ENCODE measurements around the gene CGRRF1. TPM values are rescaled to one million over a fixed set of nuclear protein-coding genes. Genes with fewer than 3 reads are reported as not detected.

CGRRF1 gene
- total and polyA plus RNA-seq, 7 donors, result 11.6 to 52.8 (median 21.5) TPM

- no peak for TF ChIP-seq POLR2AphosphoS5 (IDR thresholded peaks at IDR 0.05)
- no peak for TF ChIP-seq EP300 (IDR thresholded peaks at IDR 0.05)
- no peak for TF ChIP-seq CTCF (IDR thresholded peaks at IDR 0.05)
- TF ChIP-seq POLR2A (IDR thresholded peaks at IDR 0.05), result no peak
- Histone ChIP-seq H3K4me3 (no peak overlapping the region), H3K36me3 (peaks cover 0 to 24% (median 3%) of the 10 kb centered on the region in 4 donors), H3K27me3 (no peaks in the 10 kb centered on the region), H3K9me3 (no peaks in the 10 kb centered on the region), H3K4me1 (no peaks in the 10 kb centered on the region), H3K27ac (no peak overlapping the region)
- intact Hi-C loops (cut with DNase I), result no loop called here
- WGBS, 2 donors, result 16 to 59% methylated on average over 2 of the region's 2 CpGs
- no peak for DNase-seq
Measured at GRCh38 chr14:54535646-54536045, 25.9 kb downstream of the CGRRF1 start.

GRCh38 chr14:54537651-54538050, 27.9 kb downstream of the CGRRF1 start:
- H3K4me1 ChIP-seq, result no peaks in the 10 kb centered on the region
- H3K4me3 ChIP-seq, result no peak overlapping the region
- H3K27me3 ChIP-seq, result no peaks in the 10 kb centered on the region
- no peak for DNase-seq
- H3K9me3 ChIP-seq, result no peaks in the 10 kb centered on the region
- H3K27ac ChIP-seq, result no peak overlapping the region
- TF ChIP-seq EP300 (IDR thresholded peaks at IDR 0.05) (no peak), POLR2AphosphoS5 (IDR thresholded peaks at IDR 0.05) (no peak), POLR2A (IDR thresholded peaks at IDR 0.05) (no peak), CTCF (IDR thresholded peaks at IDR 0.05) (no peak)
- 29 to 68% methylated on average over 2 of the region's 2 CpGs for WGBS, 2 donors
- intact Hi-C loops (cut with DNase I), result no loop called here
- peaks cover 0 to 24% (median 3%) of the 10 kb centered on the region in 4 donors for H3K36me3 ChIP-seq

GRCh38 chr14:54538055-54538454, 28.3 kb downstream of the CGRRF1 start:
- TF ChIP-seq POLR2A (IDR thresholded peaks at IDR 0.05) (no peak), EP300 (IDR thresholded peaks at IDR 0.05) (no peak), CTCF (IDR thresholded peaks at IDR 0.05) (no peak), POLR2AphosphoS5 (IDR thresholded peaks at IDR 0.05) (no peak)
- intact Hi-C loops (cut with DNase I), result no loop called here
- Histone ChIP-seq H3K4me1 (no peaks in the 10 kb centered on the region), H3K27ac (no peak overlapping the region), H3K36me3 (peaks cover 0 to 24% (median 3%) of the 10 kb centered on the region in 4 donors), H3K9me3 (no peaks in the 10 kb centered on the region), H3K4me3 (no peak overlapping the region), H3K27me3 (no peaks in the 10 kb centered on the region)
- 40 to 80% methylated on average over 3 of the region's 3 CpGs for WGBS, 2 donors
- no peak for DNase-seq

GRCh38 chr14:54547583-54547982, 37.9 kb downstream of the CGRRF1 start:
- no peak for TF ChIP-seq EP300 (IDR thresholded peaks at IDR 0.05)
- TF ChIP-seq CTCF (IDR thresholded peaks at IDR 0.05), result no peak
- no peak for TF ChIP-seq POLR2AphosphoS5 (IDR thresholded peaks at IDR 0.05)
- no peak for TF ChIP-seq POLR2A (IDR thresholded peaks at IDR 0.05)
- no peaks in the 10 kb centered on the region for H3K9me3 ChIP-seq
- intact Hi-C loops (cut with DNase I), result no loop called here
- WGBS, 2 donors, result 95 to 97% methylated on average over 3 of the region's 3 CpGs
- H3K4me1 ChIP-seq, result peaks cover 0 to 2% (median 0%) of the 10 kb centered on the region in 4 donors
- H3K27me3 ChIP-seq, result no peaks in the 10 kb centered on the region
- DNase-seq, result no peak
- no peak overlapping the region for H3K4me3 ChIP-seq
- H3K27ac ChIP-seq, result no peak overlapping the region
- H3K36me3 ChIP-seq, result no peaks in the 10 kb centered on the region

GRCh38 chr14:54548491-54548890, 38.8 kb downstream of the CGRRF1 start:
- no peaks in the 10 kb centered on the region for H3K36me3 ChIP-seq
- H3K4me3 ChIP-seq, result no peak overlapping the region
- no peak overlapping the region for H3K27ac ChIP-seq
- TF ChIP-seq POLR2AphosphoS5 (IDR thresholded peaks at IDR 0.05) (no peak), POLR2A (IDR thresholded peaks at IDR 0.05) (no peak), EP300 (IDR thresholded peaks at IDR 0.05) (no peak), CTCF (IDR thresholded peaks at IDR 0.05) (no peak)
- no peaks in the 10 kb centered on the region for H3K27me3 ChIP-seq
- 82 to 89% methylated on average over 5 of the region's 5 CpGs for WGBS, 2 donors
- intact Hi-C loops (cut with DNase I), result no loop called here
- peaks cover 0 to 2% (median 0%) of the 10 kb centered on the region in 4 donors for H3K4me1 ChIP-seq
- no peaks in the 10 kb centered on the region for H3K9me3 ChIP-seq
- no peak for DNase-seq
